Gastrocnemius medialis (tissue), 4 donors: ENCODE data around the gene LRRC15. TPM values are rescaled to one million over a fixed set of nuclear protein-coding genes. Genes with fewer than 3 reads are reported as not detected.

ENCODE experiments used
- ATAC-seq, 2 donors: fragments of 150-250 bp; one replicate each; pipeline ENCODE4 v1.9.1; 2016
- DNase-seq, 2 donors: peaks; one replicate each; pipeline ENCODE4 v3.0.0-alpha.2; 2019
- H3K27ac ChIP-seq, 4 donors: fragments of 200-600 bp; sonication (generic); 1 replicate in 1 of 4; 2 replicates in 3 of 4; pipeline ENCODE4 v1.5.1; 2016 to 2018; ENCODE audit warnings: mild to moderate bottlenecking in 2 of 4, moderate library complexity in 1 of 4
- H3K27me3 ChIP-seq, 3 donors: fragments of 200-600 bp; sonication (generic) in 2 of 3; 1 replicate in 1 of 3; 2 replicates in 2 of 3; pipeline versions ENCODE4 v1.5.1 to v1.6.0; 2016 to 2019; ENCODE audit warnings: mild to moderate bottlenecking in 1 of 3, moderate library complexity in 1 of 3
- H3K36me3 ChIP-seq, 2 donors: fragments of 200-600 bp; sonication (generic) in 1 of 2; one replicate each; pipeline ENCODE4 v1.5.1; 2017 to 2018
- H3K4me1 ChIP-seq, 2 donors: fragments of 200-600 bp; sonication (generic) in 1 of 2; one replicate each; pipeline ENCODE4 v1.5.1; 2016 to 2017; ENCODE audit warnings: mild to moderate bottlenecking in 2 of 2
- H3K4me3 ChIP-seq, 4 donors: fragments of 200-600 bp; sonication (generic) in 3 of 4; 1 replicate in 1 of 4; 2 replicates in 3 of 4; pipeline ENCODE4 v1.5.1; 2016 to 2019; ENCODE audit warnings: mild to moderate bottlenecking in 2 of 4
- H3K9me3 ChIP-seq, 3 donors: fragments of 200-600 bp; sonication (generic) in 2 of 3; 1 replicate in 1 of 3; 2 replicates in 2 of 3; pipeline ENCODE4 v1.5.1; 2016 to 2019
- CTCF ChIP-seq, 5 experiments: fragments of 450-650 bp in 3 of 5; fragments of 200-600 bp in 2 of 5; sonication (generic) in 2 of 5; IDR thresholded peaks in 4 of 5; conservative IDR thresholded peaks in 1 of 5; 1 replicate in 4 of 5; 2 replicates in 1 of 5; pipeline ENCODE4 v1.5.1; 2016 to 2019; ENCODE audit warnings: antibody characterized with exemption in 5 of 5, mild to moderate bottlenecking in 3 of 5, moderate library complexity in 3 of 5
- POLR2A ChIP-seq, 2 donors: fragments of 450-650 bp; IDR thresholded peaks; one replicate each; pipeline ENCODE4 v1.6.1; 2017; ENCODE audit warnings: antibody characterized with exemption in 2 of 2, mild to moderate bottlenecking in 2 of 2, moderate library complexity in 2 of 2
- in situ Hi-C, 4 donors: fragments of 200-750 bp; cut with MboI; loops; one replicate each; pipeline versions ENCODE4 v1.15.0 to v1.8.0; 2017; ENCODE audit warnings: low sequenced_read_pairs in 4 of 4
- intact Hi-C: fragments of 100-400 bp; cut with DNase I; formaldehyde crosslinking; loops from one replicate; pipeline ENCODE4 v1.15.1; 2023; ENCODE audit warnings: low total_unique reads
- total RNA-seq, 4 donors: library from RNA; depleted of rRNA; stranded (reverse); fragments of >200 nt; gene quantifications; one replicate each; pipeline versions ENCODE4 v1.1.0 to v1.2.3, GENCODE V29; 2016

LRRC15 gene
- total RNA-seq, 4 donors from 2014 or later, result 0.05 TPM; not detected in 3

DNA sequence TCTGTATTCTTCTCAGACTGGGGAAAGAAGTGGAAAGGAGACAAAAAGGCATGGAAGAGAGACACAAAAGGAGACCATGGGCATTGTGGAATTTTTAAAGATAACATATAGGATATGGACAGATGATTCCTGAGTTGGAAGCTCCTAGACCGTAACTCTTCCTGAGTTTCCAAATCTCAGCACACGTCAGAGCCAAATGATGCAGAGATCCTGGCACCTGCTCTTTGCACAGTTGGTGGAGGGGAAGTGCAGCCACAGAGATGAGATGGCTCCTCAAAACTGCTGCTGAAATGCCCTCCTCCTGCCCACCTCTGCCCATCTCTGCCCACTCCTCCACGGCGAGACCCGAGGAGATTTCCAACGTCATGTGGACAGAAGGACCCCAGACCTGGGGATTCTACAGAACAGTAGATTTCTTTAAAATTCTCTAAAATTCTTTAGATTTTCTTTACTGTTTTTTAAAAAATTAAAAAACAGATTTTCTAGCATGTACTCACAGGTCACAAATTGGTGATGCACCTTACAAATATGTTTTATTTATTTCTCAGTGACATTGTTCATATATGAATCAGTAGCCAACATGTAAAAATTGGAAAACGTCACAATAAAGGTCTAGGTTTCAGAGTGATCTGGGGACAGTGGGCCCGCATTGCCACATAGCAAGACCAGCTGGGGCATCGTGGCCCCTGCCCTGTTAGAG lies 26.5 kb downstream of the LRRC15 start:
- Histone ChIP-seq H3K27me3 (no peaks in the 10 kb centered on the region), H3K36me3 (no peaks in the 10 kb centered on the region), H3K27ac (no peak overlapping the region), H3K9me3 (no peaks in the 10 kb centered on the region), H3K4me3 (no peak overlapping the region), H3K4me1 (no peaks in the 10 kb centered on the region)
- DNase-seq (no peak), ATAC-seq (no peak)
- in situ Hi-C loops, result loop anchor here in 2 of 4 donors (25.0 kb wide), 1 partner anchor 244 kb away; no protein-coding TSS in a partner anchor
- no peak for TF ChIP-seq POLR2A (IDR thresholded peaks at IDR 0.05)
- no peak for TF ChIP-seq CTCF (IDR thresholded peaks at IDR 0.05 in 4 of 5, conservative IDR thresholded peaks at IDR 0.05 in 1 of 5)
- intact Hi-C loops, result no loop called here

DNA sequence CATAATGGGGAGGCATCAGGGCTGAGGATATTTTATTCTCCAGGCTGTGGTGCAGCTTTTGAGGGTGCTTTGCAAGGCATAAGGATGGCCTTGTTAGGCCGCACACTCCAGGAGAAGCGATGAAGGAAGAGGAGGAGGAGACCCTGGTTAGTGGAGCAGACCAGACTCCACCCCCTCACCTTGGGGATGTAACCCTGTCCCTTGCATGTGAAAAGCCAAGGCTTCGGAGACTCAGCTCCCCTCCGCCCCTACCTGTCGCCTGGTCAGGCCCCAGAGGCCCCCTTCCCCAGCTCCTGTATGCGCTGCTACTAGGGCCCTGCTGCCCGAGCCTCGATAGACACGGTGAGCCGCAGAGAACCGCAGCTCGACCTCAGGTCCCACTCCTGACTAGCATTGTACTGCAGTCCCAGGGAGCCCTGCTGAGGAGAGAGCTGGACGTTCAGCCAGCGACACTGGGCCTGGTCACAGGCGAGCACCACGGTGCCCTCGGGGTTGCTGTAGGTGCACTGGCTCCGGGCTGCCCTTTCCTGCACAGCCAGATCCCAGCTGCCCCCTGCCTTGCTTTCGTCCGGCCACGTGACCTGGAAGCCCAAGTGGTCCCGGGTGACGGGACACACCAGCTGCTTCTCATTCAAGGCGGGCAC lies 28.7 kb downstream of the LRRC15 start:
- no peak overlapping the region for H3K27ac ChIP-seq
- H3K36me3 ChIP-seq, result no peaks in the 10 kb centered on the region
- no peaks in the 10 kb centered on the region for H3K4me1 ChIP-seq
- TF ChIP-seq POLR2A (IDR thresholded peaks at IDR 0.05), result no peak
- TF ChIP-seq CTCF (IDR thresholded peaks at IDR 0.05 in 4 of 5, conservative IDR thresholded peaks at IDR 0.05 in 1 of 5), result no peak
- no peak for DNase-seq
- intact Hi-C loops (no loop called here), in situ Hi-C loops (loop anchor here in 2 of 4 donors (25.0 kb wide), 1 partner anchor 246 kb away; no protein-coding TSS in a partner anchor)
- H3K4me3 ChIP-seq, result no peak overlapping the region
- H3K9me3 ChIP-seq, result no peaks in the 10 kb centered on the region
- no peak for ATAC-seq
- no peaks in the 10 kb centered on the region for H3K27me3 ChIP-seq

- no peaks in the 10 kb centered on the region for H3K27me3 ChIP-seq
These were observed 29.7 kb downstream of the LRRC15 start for GRCh38 chr3:194339840-194340239.

DNA sequence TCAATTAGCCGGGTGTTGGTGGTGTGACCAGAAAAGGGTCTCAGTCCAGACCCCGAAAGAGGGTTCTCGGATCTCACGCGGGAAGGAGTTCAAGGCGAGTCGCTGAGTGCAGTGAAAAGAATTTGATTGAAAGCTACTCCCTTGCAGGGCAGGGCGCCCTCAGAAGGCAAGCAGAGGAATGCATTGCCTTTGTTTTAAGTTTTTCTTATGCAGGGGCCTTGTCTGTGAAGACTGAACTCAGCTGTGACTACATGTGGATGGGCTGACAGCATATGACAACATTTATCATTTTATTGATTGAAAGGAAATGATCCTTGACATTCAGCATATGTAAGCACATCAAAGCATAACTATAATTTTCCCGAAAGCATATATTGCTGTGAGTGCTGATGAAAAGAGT lies 30.2 kb downstream of the LRRC15 start:
- no peaks in the 10 kb centered on the region for H3K4me1 ChIP-seq
- no peaks in the 10 kb centered on the region for H3K27me3 ChIP-seq
- DNase-seq (no peak), ATAC-seq (no peak)
- TF ChIP-seq CTCF (IDR thresholded peaks at IDR 0.05 in 4 of 5, conservative IDR thresholded peaks at IDR 0.05 in 1 of 5), result no peak
- TF ChIP-seq POLR2A (IDR thresholded peaks at IDR 0.05), result no peak
- no peaks in the 10 kb centered on the region for H3K9me3 ChIP-seq
- in situ Hi-C loops, result loop anchor here in 2 of 4 donors (25.0 kb wide), 1 partner anchor 248 kb away; no protein-coding TSS in a partner anchor
- intact Hi-C loops, result no loop called here
- H3K27ac ChIP-seq, result no peak overlapping the region
- no peak overlapping the region for H3K4me3 ChIP-seq
- H3K36me3 ChIP-seq, result no peaks in the 10 kb centered on the region

More at GRCh38 chr3:194339840-194340239, 29.7 kb downstream of the LRRC15 start:
- DNase-seq, result no peak
- intact Hi-C loops (no loop called here), in situ Hi-C loops (loop anchor here in 2 of 4 donors (25.0 kb wide), 1 partner anchor 247 kb away; no protein-coding TSS in a partner anchor)
- Histone ChIP-seq H3K4me3 (no peak overlapping the region), H3K36me3 (no peaks in the 10 kb centered on the region), H3K27ac (no peak overlapping the region), H3K4me1 (no peaks in the 10 kb centered on the region), H3K9me3 (no peaks in the 10 kb centered on the region)
- no peak for TF ChIP-seq POLR2A (IDR thresholded peaks at IDR 0.05)
- no peak for TF ChIP-seq CTCF (IDR thresholded peaks at IDR 0.05 in 4 of 5, conservative IDR thresholded peaks at IDR 0.05 in 1 of 5)
- no peak for ATAC-seq
